Colonic mucosa (tissue), 4 donors: Measurements from ENCODE around the gene NUP93. TPM values are rescaled to one million over a fixed set of nuclear protein-coding genes. Genes with fewer than 3 reads are reported as not detected.

Experiments
- DNase-seq: peaks from one replicate; pipeline ENCODE4 v3.0.0-alpha.2; 2020
- H3K27ac ChIP-seq: fragments of 200-600 bp; one replicate; pipeline ENCODE4 v1.8.0; 2021
- H3K27me3 ChIP-seq: fragments of 200-600 bp; one replicate; pipeline ENCODE4 v1.8.0; 2021
- H3K36me3 ChIP-seq: fragments of 200-600 bp; one replicate; pipeline ENCODE4 v1.8.0; 2021
- H3K4me1 ChIP-seq: fragments of 200-600 bp; one replicate; pipeline ENCODE4 v1.8.0; 2021; ENCODE audit warnings: mild to moderate bottlenecking
- H3K4me3 ChIP-seq: fragments of 200-600 bp; one replicate; pipeline ENCODE4 v1.8.0; 2021
- H3K9ac ChIP-seq, 2 donors: one replicate each; pipeline ENCODE4 v1.7.0; 2013; ENCODE audit warnings: control low read depth in 2 of 2, low read depth in 2 of 2, low read length in 2 of 2
- H3K9me3 ChIP-seq: fragments of 200-600 bp; one replicate; pipeline ENCODE4 v1.8.0; 2021
- intact Hi-C: fragments of 100-400 bp; cut with DNase I; formaldehyde crosslinking; loops from one replicate; pipeline ENCODE4 v1.14.1; 2022
- microRNA-seq: library from miRNA; unstranded; fragments of <30 nt; microRNA quantifications from one replicate; pipeline ENCODE4, GENCODE V29; 2019
- total RNA-seq, 2 donors: library from RNA; stranded (reverse); fragmentation: NEBNext Ultra II Directional in 1 of 2; extraction: Animal tissue kit (Norgen Biotek cat#: 25700) in 1 of 2; gene quantifications; one replicate each; pipeline ENCODE4 v1.2.1, GENCODE V29; 2021
- TF ChIP-seq, protein P1 (sequence below): fragments of 200-600 bp; IDR thresholded peaks from one replicate; pipeline ENCODE4 v1.8.0; 2022; ENCODE audit warnings: antibody characterized with exemption, mild to moderate bottlenecking
- donor health status: healthy.
- donor health status: DM: no; HTN: no; CAD: no.
- donor health status: DM: no; HTN: no; CAD: no.

Gene NUP93
- total RNA-seq, 2 donors from 2014 or later, result 33.0 to 79.2 TPM

- H3K36me3 ChIP-seq, result no peaks in the 10 kb centered on the region
- H3K4me3 ChIP-seq, result no peak overlapping the region
- no peak overlapping the region for H3K27ac ChIP-seq
- H3K27me3 ChIP-seq, result no peaks in the 10 kb centered on the region
- intact Hi-C loops, result no loop called here
- H3K9me3 ChIP-seq, result no peaks in the 10 kb centered on the region
- H3K4me1 ChIP-seq, result no peaks in the 10 kb centered on the region
- no peak overlapping the region for H3K9ac ChIP-seq
- TF ChIP-seq, protein P1, sequence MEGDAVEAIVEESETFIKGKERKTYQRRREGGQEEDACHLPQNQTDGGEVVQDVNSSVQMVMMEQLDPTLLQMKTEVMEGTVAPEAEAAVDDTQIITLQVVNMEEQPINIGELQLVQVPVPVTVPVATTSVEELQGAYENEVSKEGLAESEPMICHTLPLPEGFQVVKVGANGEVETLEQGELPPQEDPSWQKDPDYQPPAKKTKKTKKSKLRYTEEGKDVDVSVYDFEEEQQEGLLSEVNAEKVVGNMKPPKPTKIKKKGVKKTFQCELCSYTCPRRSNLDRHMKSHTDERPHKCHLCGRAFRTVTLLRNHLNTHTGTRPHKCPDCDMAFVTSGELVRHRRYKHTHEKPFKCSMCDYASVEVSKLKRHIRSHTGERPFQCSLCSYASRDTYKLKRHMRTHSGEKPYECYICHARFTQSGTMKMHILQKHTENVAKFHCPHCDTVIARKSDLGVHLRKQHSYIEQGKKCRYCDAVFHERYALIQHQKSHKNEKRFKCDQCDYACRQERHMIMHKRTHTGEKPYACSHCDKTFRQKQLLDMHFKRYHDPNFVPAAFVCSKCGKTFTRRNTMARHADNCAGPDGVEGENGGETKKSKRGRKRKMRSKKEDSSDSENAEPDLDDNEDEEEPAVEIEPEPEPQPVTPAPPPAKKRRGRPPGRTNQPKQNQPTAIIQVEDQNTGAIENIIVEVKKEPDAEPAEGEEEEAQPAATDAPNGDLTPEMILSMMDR, result no peak
- no peak for DNase-seq
Observed at GRCh38 chr16:56895813-56896212, 165.9 kb downstream of the NUP93 start.

DNA sequence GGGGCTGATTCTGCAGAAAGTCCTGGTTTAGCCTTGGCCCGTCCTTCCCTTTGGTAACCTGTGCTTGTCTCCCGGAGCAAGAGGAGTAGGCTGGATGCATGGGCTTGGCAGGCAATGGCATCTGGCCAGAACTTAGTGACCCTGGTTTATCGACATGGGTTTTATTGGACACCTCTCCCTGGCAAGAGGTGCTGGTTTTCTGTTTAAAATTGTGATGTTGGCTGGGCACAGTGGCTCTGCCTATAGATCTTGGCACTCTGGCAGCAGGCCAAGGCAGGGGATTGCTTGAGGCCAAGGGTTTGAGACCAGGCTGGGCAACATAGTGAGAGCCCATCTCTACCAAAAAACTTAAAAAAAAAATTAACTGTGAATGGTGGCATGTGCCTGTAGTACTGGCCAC is 166.3 kb downstream of the NUP93 start:
- H3K9ac ChIP-seq, result no peak overlapping the region
- no peaks in the 10 kb centered on the region for H3K36me3 ChIP-seq

GRCh38 chr16:56897026-56897799 is 167.3 kb downstream of the NUP93 start:
- TF ChIP-seq, protein P1, result no peak
- Histone ChIP-seq H3K9ac (no peak overlapping the region), H3K27me3 (no peaks in the 10 kb centered on the region), H3K4me1 (no peaks in the 10 kb centered on the region), H3K27ac (no peak overlapping the region), H3K36me3 (no peaks in the 10 kb centered on the region), H3K9me3 (no peaks in the 10 kb centered on the region), H3K4me3 (no peak overlapping the region)
- intact Hi-C loops, result no loop called here
- no peak for DNase-seq

More for the DNA sequence above, 166.3 kb downstream of the NUP93 start:
- no peaks in the 10 kb centered on the region for H3K4me1 ChIP-seq
- H3K27me3 ChIP-seq, result no peaks in the 10 kb centered on the region
- no peaks in the 10 kb centered on the region for H3K9me3 ChIP-seq
- no peak overlapping the region for H3K4me3 ChIP-seq
- intact Hi-C loops, result no loop called here
- no peak overlapping the region for H3K27ac ChIP-seq
- TF ChIP-seq, protein P1, result no peak
- no peak for DNase-seq

DNA sequence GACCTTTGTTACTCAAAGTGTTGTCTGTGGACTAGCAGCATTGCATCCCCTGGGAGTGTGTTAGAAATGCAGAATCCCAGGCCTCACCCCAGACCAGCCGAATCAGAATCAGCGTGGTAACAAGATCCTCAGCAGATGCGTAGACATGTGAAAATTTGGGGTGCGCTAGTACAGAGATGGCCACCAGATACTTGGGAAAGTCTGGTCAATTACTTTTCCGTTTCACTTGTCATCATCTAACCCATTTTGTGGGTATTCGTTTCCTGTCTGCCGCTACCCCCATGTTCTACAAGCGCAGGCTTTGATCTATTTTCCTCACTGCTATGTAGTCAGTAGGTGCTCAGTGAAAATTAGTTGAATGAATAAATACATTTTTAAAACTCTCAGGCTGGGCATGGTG is 168.9 kb downstream of the NUP93 start:
- no peak overlapping the region for H3K27ac ChIP-seq
- no peak overlapping the region for H3K9ac ChIP-seq
- intact Hi-C loops, result no loop called here
- no peaks in the 10 kb centered on the region for H3K9me3 ChIP-seq
- no peaks in the 10 kb centered on the region for H3K4me1 ChIP-seq
- H3K36me3 ChIP-seq, result no peaks in the 10 kb centered on the region
- no peaks in the 10 kb centered on the region for H3K27me3 ChIP-seq
- TF ChIP-seq, protein P1, result no peak
- DNase-seq, result no peak
- no peak overlapping the region for H3K4me3 ChIP-seq

Small RNAs within 50 kb of the gene (microRNA-seq; reads per million reads assigned to microRNA genes)
- 21.0 reads per million, percentile 28 among the genes with 10 or more reads in this experiment for gene MIR138-2

Other genes with a start within 250 kb of the NUP93 start
- gene BBS2, start 210.1 kb upstream of the NUP93 start, total RNA-seq, result 10 to 100 TPM; 22.5 to 32.1 TPM
- gene MT4, start 165.1 kb upstream of the NUP93 start, total RNA-seq, result not detected
- gene MT3, start 140.6 kb upstream of the NUP93 start, total RNA-seq, result 1 to 10 TPM; 3.6 to 4.0 TPM
- gene MT2A, start 121.5 kb upstream of the NUP93 start, total RNA-seq, result 100 to 1,000 TPM; 239 to 320 TPM
- gene MT1E, start 104.3 kb upstream of the NUP93 start, total RNA-seq, result 100 to 1,000 TPM; 251 to 359 TPM
- 10 to 100 TPM; 19.0 to 21.2 TPM for gene MT1M, start 97.5 kb upstream of the NUP93 start, total RNA-seq
- gene MT1A, start 91.5 kb upstream of the NUP93 start, total RNA-seq, result 10 to 100 TPM in 1 of 2 donors, 1 to 10 TPM in 1; 5.5 to 10.2 TPM
- gene MT1B, start 78.2 kb upstream of the NUP93 start, total RNA-seq, result not detected
- 10 to 100 TPM; 35.5 to 40.0 TPM for gene MT1F, start 72.2 kb upstream of the NUP93 start, total RNA-seq
- gene MT1G, start 62.1 kb upstream of the NUP93 start, total RNA-seq, result 100 to 1,000 TPM; 243 to 995 TPM
- 100 to 1,000 TPM in 1 of 2 donors, 10 to 100 TPM in 1; 43.8 to 180 TPM for gene MT1H, start 60.3 kb upstream of the NUP93 start, total RNA-seq
- gene MT1X, start 47.7 kb upstream of the NUP93 start, total RNA-seq, result 100 to 1,000 TPM; 112 to 149 TPM
- not detected for gene SLC12A3, start 135.1 kb downstream of the NUP93 start, total RNA-seq
- 100 to 1,000 TPM; 130 to 194 TPM for gene HERPUD1, start 202.0 kb downstream of the NUP93 start, total RNA-seq
- gene CETP, start 231.8 kb downstream of the NUP93 start, total RNA-seq, result not detected